Stimulated activated CD8-positive, alpha-beta memory T cell treated with anti-CD3 and anti-CD28 coated beads, Interleukin-4, amount 100 ng/mL, for 1 hour (primary cell): ENCODE data around the gene PCSK9.

Source experiments
- DNase-seq, 2 donors: peaks; one replicate each; pipeline ENCODE4 v3.0.0-alpha.2; 2020; ENCODE audit warnings: low read depth in 2 of 2, low spot score in 1 of 2

PCSK9 gene

GRCh38 chr1:55043011-55043410 is 3.7 kb downstream of the PCSK9 start:
- no peak for DNase-seq

GRCh38 chr1:55043726-55044125 is 4.4 kb downstream of the PCSK9 start:
- no peak for DNase-seq

DNA sequence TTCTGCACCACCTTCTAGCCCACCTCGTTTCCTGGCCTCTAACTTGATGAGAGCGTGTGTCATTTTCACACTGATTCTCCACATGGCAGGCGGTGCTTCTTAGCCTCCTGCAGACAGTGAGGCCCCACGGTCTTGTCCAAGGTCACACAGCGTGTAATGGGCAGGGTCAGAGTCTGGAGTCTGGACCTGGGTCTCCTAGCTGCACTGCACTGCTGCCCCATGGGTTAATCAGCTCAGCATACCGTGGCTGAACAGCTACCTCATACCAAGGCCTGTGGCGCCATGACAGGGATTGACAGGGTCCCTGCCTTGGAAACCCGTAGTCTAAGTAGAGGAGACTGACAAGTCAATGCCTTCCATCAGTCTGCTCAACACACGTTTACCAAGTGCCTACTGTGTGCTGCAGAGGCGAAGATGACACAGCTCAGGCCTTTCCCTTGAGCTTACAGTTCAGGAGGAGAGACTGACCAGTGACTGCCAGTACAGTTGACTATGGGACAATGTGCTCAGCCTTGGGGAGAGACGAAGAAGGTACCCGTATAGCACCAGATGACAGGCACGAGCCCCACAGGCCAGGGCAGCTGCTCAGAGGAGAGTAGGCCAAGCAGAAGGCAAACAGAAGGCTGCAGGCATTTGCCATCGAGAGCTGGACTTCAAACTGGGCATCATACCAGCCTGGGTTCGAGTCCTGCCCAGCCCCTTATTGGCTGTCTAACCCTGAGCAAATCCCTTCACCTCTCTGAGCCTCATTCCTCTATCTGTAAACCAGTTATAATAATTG is 5.5 kb downstream of the PCSK9 start:
- DNase-seq, result no peak

- DNase-seq, result no peak
These were observed 6.1 kb downstream of the PCSK9 start for GRCh38 chr1:55045430-55045829.

DNA sequence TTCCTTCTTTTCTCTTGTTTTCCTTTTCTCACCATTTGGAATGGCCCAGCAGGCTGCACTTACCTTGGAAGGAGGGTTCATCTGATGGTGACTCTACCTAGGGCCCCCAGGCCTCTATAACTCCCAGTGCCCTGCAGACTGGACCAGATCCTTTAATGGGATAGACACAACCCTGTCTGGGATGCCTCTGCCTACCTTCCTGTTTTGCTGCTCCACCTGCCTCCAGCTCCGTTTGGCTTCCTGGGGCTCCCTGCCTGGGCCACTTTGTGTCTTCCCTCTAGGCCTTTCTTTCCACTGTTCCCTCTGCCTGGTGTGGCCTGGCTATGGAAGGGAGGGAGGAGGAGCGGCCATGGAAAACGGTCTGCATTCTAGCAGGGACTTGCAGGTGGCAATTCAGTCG is 7.5 kb downstream of the PCSK9 start:
- DNase-seq, result no peak

- no peak for DNase-seq
These were observed 8.3 kb downstream of the PCSK9 start for GRCh38 chr1:55047611-55048010.

- no peak for DNase-seq
These were observed 9.3 kb downstream of the PCSK9 start for GRCh38 chr1:55048453-55049270.

- DNase-seq, result no peak
These were observed 10.0 kb downstream of the PCSK9 start for GRCh38 chr1:55049271-55049913.

GRCh38 chr1:55049914-55050278 is 10.5 kb downstream of the PCSK9 start:
- DNase-seq, result no peak

GRCh38 chr1:55050283-55050682 is 10.9 kb downstream of the PCSK9 start:
- DNase-seq, result no peak

DNA sequence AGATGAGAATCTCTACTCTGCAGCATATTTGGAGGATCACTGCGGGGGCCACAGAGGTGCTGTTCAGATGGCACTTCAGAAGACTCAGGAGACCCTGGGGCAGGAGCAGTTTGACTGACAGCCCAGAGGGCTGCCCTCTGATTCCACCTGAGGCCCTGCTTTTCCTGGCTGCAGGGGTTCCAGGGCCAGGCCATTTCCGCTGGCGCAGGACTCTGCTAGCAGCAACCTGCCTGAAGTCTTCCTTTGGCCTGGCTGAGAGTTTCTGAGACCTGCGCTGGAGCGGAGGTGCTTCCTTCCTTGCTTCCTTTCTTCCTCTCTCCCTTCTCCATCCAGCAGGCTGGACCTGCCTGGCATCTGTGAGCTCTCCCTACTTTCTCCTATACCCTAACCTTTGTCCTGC is 11.8 kb downstream of the PCSK9 start:
- DNase-seq, result no peak

DNA sequence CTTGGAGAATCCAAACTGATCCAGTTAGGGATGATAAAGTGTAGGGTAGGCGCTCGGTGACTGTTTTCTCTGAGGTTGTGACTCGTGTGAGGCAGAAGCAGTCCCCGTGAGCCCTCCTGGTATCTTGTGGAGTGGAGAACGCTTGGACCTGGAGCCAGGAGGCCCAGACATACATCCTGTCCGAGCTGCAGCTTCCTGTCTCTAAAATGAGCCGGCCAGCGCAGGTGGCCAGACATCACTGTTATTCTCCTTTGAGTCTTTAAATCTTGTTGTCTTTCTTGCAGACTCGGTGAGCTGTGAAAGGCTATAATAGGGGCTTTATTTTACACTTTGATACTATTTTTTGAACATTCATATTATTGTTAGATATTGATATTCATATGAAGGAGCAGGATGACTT is 12.3 kb downstream of the PCSK9 start:
- no peak for DNase-seq

DNA sequence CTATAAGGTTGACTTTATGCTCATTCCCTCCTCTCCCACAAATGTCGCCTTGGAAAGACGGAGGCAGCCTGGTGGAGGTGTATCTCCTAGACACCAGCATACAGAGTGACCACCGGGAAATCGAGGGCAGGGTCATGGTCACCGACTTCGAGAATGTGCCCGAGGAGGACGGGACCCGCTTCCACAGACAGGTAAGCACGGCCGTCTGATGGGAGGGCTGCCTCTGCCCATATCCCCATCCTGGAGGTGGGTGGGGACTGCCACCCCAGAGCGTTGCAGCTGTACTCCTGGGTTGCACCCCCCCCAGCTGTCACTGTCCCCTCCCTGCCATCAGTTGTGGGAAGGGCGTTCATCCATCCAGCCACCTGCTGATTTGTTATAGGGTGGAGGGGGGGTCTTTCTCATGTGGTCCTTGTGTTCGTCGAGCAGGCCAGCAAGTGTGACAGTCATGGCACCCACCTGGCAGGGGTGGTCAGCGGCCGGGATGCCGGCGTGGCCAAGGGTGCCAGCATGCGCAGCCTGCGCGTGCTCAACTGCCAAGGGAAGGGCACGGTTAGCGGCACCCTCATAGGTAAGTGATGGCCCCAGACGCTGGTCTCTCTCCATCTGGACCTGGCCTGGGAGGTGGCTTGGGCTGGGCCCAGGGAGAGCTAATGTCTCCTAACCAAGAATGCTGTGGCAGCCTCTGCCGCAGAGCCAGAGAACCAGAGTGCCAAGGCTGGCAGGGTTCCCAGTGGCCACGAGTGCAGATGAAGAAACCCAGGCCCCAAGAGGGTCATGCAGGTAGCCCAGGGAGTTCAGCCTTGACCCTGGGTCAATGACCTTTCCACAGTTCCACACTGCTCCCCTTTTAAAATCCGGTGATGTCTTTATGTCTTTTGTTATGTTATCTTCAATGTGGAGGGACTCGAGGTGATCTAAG is 13.1 kb downstream of the PCSK9 start:
- DNase-seq, result no peak

GRCh38 chr1:55053265-55053954 is 14.1 kb downstream of the PCSK9 start:
- no peak for DNase-seq

DNA sequence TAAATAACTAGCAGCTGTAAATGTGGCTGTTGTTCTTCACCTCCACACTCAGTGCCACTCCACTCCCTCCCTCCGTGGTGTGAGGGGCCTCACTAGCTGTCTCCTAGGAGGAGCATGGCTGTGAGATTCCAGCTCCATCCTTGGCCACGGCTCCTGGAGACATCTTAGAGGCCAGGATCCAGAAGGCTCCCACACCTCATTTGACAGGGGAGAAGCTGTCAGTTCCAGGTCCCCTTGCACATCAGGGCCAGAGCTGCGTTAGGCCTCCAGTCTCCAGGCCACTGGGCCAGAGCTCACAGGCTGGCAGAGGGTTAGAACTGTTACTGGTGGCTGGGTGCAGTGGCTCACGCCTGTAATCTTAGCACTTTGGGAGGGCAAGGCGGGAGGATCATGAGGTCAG is 15.0 kb downstream of the PCSK9 start:
- no peak for DNase-seq

DNA sequence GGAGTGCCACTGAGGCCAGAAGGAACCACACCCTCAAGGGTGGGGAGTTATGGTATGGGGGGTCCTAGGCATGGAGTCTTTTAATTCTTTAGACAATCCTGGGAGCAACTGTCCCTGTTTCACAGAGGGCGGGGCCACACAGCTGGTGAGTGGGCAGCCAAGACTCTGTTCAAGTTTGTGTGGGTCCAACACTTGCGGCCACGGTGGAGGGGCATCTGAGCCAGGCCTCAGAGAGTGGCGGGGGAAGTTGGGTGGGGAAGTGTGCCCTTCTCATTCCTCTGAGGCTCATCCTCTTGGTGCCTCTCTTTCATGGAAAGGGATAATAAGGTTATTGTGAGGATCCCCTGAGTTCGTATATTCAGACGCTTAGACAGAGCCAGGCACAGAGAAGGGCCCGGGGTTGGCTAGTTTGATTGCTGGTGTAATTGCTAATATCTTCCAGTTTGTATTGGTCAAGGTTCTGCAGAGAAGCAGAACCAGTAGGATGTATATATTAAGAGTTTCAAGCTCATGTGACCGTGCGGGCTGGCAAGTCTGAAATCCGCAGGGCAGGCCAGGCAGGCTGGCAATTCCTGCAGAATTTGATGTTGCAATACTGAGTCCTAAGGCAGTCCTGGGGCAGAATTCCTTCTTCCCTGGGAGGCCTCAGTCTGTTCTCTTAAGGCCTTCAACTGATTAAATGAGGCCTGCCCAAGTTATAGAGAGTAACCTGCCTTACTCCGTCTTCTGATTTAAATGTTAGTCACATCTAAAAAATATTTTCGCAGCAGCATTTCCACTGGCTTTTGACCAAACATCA is 15.9 kb downstream of the PCSK9 start:
- DNase-seq, result no peak

- no peak for DNase-seq
These were observed 16.7 kb downstream of the PCSK9 start for GRCh38 chr1:55055951-55056631.

DNA sequence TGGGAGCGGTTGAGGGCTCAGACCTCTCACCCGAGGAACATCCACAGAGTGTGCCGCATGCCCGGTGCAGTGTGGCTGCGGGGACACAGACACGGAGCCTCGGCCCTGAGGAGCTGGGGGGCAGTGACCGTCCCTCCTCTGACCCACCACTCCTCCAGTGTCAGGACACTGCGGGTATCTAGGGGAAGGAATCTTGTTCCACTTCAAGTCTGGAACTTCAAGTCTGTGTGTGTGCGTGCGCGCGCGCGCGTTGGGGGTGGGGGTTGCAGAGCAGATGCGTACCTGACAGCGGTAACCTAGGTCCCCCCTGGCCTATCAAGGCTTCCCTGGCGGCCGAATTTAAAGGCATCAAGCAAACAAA is 17.3 kb downstream of the PCSK9 start:
- DNase-seq, result no peak

GRCh38 chr1:55057270-55057955 is 18.1 kb downstream of the PCSK9 start:
- DNase-seq, result no peak
